ENCODE results near the gene TRIM13.

Gene TRIM13

DNA sequence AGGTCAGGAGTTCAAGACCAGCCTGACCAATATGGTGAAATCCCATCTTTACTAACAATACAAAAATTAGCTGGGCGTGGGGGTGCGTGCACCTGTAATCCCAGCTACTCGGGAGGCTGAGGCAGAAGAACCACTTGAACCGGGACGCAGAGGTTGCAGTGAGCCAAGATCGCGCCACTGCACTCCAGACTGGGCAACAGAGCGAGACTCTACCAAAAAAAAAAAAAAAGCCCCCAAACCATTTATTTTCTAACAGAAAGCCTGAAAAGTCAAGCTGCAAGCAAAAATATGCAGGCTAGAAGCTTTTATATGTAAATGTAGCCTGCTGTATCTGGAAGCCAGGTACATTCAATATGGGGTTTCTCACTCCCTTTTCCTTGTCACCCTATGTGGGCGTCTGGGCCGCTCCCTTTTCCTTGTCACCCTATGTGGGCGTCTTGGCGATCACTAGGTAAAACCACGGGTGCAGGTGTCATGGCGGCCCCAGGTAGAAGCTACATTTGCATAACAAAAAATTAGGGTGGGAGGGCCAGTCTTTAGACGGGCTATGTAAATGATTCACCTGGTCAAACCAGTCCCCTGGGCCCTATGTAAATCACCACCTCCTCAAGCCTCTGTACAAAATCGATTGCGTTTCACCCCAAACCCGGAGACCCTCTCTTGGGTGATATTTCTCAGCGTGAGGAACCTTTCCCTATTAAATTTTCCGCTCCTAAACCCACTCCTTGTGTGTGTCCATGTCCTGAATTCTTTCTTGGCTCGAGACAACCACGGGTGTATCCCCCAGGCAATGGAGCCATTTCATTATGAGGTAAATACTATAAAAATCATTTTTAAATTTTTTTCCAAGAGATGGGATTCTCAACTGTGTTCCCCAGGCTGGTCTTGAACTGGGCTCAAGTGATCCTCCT is 2.1 kb downstream of the TRIM13 start:
- DNase-seq (ENCODE audit: extremely low read depth, low read depth) = no peak
- TF ChIP-seq, protein P1, sequence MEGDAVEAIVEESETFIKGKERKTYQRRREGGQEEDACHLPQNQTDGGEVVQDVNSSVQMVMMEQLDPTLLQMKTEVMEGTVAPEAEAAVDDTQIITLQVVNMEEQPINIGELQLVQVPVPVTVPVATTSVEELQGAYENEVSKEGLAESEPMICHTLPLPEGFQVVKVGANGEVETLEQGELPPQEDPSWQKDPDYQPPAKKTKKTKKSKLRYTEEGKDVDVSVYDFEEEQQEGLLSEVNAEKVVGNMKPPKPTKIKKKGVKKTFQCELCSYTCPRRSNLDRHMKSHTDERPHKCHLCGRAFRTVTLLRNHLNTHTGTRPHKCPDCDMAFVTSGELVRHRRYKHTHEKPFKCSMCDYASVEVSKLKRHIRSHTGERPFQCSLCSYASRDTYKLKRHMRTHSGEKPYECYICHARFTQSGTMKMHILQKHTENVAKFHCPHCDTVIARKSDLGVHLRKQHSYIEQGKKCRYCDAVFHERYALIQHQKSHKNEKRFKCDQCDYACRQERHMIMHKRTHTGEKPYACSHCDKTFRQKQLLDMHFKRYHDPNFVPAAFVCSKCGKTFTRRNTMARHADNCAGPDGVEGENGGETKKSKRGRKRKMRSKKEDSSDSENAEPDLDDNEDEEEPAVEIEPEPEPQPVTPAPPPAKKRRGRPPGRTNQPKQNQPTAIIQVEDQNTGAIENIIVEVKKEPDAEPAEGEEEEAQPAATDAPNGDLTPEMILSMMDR (IDR thresholded peaks at IDR 0.05; ENCODE audit: low read depth, low read length) = no peak

- no peak for DNase-seq (ENCODE audit: extremely low read depth, low read depth)
- TF ChIP-seq, protein P1 (IDR thresholded peaks at IDR 0.05; ENCODE audit: low read depth, low read length) = no peak
These were observed 4.4 kb downstream of the TRIM13 start for GRCh38 chr13:50001287-50001686.

- TF ChIP-seq, protein P1 (IDR thresholded peaks at IDR 0.05; ENCODE audit: low read depth, low read length) = no peak
- DNase-seq (ENCODE audit: extremely low read depth, low read depth) = no peak
These were observed 9.7 kb downstream of the TRIM13 start for GRCh38 chr13:50006426-50007135.

DNA sequence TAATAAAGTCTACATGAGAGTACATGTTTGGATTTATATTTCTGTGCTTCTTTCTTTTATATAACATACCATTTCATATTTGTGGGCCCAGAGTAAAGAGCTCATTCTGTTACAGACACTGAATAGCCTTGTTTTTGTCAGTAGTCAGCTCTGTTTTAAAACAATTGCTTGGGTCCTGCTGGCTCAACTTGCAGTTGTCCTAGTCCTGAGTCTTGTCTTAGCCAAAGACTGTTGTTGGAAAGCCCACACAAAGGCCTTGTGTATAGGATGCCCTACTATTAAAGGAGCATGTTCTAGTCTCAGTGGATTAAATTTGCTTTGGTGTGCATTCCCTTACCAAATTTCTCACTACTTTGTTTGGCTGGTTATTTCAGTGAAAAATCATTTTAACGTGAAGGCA is 14.6 kb downstream of the TRIM13 start:
- TF ChIP-seq, protein P1 (IDR thresholded peaks at IDR 0.05; ENCODE audit: low read depth, low read length) = no peak
- no peak for DNase-seq (ENCODE audit: extremely low read depth, low read depth)

DNA sequence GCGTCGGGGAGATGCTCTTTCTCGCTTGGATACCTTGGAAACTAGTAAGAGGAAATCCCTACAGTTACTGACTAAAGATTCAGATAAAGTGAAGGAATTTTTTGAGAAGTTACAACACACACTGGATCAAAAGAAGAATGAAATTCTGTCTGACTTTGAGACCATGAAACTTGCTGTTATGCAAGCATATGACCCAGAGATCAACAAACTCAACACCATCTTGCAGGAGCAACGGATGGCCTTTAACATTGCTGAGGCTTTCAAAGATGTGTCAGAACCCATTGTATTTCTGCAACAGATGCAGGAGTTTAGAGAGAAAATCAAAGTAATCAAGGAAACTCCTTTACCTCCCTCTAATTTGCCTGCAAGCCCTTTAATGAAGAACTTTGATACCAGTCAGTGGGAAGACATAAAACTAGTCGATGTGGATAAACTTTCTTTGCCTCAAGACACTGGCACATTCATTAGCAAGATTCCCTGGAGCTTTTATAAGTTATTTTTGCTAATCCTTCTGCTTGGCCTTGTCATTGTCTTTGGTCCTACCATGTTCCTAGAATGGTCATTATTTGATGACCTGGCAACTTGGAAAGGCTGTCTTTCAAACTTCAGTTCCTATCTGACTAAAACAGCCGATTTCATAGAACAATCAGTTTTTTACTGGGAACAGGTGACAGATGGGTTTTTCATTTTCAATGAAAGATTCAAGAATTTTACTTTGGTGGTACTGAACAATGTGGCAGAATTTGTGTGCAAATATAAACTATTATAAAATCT is 15.7 kb downstream of the TRIM13 start:
- no peak for DNase-seq (ENCODE audit: extremely low read depth, low read depth)
- TF ChIP-seq, protein P1 (IDR thresholded peaks at IDR 0.05; ENCODE audit: low read depth, low read length) = no peak

DNA sequence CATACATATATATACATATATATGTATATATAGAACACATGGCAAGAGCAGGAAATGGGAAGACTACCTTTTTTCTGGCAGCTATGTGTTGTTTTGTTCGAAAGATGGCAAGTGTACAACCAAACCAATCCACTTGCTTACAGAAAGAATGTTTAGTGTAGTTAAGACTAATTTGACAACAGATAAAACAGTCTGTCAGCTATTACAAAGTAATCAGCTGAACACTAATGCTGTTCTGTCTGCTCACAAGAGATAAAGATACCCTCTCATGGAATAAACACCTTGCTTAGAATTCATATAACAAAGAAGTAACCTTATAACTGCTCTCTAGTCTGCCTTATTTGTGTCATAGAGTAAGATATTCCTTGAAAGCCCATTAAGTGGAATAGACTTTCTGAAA is 17.5 kb downstream of the TRIM13 start:
- no peak for DNase-seq (ENCODE audit: extremely low read depth, low read depth)
- TF ChIP-seq, protein P1 (IDR thresholded peaks at IDR 0.05; ENCODE audit: low read depth, low read length) = no peak
